Esophagus muscularis mucosa (tissue), 3 donors: ENCODE results near the gene INTS13.

Experiments used
- POLR2A ChIP-seq: fragments of 450-650 bp; IDR thresholded peaks from one replicate; pipeline ENCODE4 v1.6.1; 2017; ENCODE audit warnings: antibody characterized with exemption, moderate library complexity, mild to moderate bottlenecking, low read depth
- POLR2AphosphoS5 ChIP-seq, 2 donors: sonication (generic); formaldehyde crosslinking; IDR thresholded peaks; one replicate each; pipeline ENCODE4 v1.6.1; 2017; ENCODE audit warnings: antibody characterized with exemption in 2 of 2
- TF ChIP-seq, protein P1 (sequence below), 3 experiments: fragments of 200-600 bp in 2 of 3; fragments of 450-650 bp in 1 of 3; sonication (generic) in 2 of 3; IDR thresholded peaks; one replicate each; pipeline ENCODE4 v1.5.1; 2017 to 2019; ENCODE audit warnings: antibody characterized with exemption in 3 of 3, mild to moderate bottlenecking in 2 of 3, moderate library complexity in 1 of 3

DNA sequence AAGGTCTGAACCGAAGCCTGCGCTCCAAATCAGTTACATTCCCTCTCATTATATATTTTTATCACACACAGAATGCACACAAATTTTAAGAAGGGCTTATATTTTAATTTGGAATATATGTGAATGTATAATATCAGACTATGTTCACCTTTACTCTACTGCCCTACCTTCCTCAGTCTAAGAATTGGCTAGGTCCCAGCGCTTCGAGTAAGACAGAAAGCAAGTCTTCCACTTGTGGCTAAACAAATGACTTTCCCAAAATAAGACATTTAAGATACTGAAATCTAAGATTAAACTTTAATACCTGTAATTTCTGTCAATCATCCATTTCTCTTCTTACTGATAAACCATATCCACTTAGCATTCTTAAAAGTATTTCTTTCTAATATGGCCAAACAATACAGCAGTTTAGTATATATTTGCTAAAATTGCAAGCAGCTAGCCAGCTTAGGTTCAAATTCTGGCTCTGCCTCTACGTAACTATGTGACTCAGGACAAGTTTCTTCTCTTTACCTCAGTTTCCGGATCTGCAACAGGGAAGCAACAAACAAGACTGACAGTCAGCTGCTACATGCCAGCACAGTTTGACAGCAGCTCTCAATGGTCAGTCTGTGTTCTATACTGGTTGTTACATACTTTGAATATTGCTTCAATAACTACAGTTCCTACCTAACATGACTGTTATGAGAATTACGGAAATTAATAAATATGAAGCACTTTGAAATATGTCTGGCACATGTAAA lies 2.0 kb downstream of the INTS13 start:
- TF ChIP-seq POLR2AphosphoS5 (IDR thresholded peaks at IDR 0.05) (no peak), POLR2A (no peak)
- TF ChIP-seq, protein P1, sequence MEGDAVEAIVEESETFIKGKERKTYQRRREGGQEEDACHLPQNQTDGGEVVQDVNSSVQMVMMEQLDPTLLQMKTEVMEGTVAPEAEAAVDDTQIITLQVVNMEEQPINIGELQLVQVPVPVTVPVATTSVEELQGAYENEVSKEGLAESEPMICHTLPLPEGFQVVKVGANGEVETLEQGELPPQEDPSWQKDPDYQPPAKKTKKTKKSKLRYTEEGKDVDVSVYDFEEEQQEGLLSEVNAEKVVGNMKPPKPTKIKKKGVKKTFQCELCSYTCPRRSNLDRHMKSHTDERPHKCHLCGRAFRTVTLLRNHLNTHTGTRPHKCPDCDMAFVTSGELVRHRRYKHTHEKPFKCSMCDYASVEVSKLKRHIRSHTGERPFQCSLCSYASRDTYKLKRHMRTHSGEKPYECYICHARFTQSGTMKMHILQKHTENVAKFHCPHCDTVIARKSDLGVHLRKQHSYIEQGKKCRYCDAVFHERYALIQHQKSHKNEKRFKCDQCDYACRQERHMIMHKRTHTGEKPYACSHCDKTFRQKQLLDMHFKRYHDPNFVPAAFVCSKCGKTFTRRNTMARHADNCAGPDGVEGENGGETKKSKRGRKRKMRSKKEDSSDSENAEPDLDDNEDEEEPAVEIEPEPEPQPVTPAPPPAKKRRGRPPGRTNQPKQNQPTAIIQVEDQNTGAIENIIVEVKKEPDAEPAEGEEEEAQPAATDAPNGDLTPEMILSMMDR (IDR thresholded peaks at IDR 0.05), result no peak
